22Rv1 (cell line): ENCODE data around the gene ZYX.
"Not testable (repeated sequence)": the region's sequence is repeated elsewhere in the genome, so short reads cannot be mapped to it uniquely, and the experiment has no call there.

Experiments used
- H3K27ac ChIP-seq: fragments of 450-650 bp; 2 replicates; pipeline ENCODE4 v1.5.1; 2017
- CTCF ChIP-seq: fragments of 450-650 bp; IDR thresholded peaks from 2 replicates; pipeline ENCODE4 v1.5.1; 2017; ENCODE audit warnings: mild to moderate bottlenecking
- ZFX ChIP-seq: fragments of 450-650 bp; IDR thresholded peaks from 2 replicates; pipeline ENCODE4 v1.6.1; 2017; ENCODE audit warnings: antibody characterized with exemption, borderline replicate concordance

Gene ZYX

GRCh38 chr7:143411976-143412708 lies 31.0 kb downstream of the ZYX start:
- no peak overlapping the region for H3K27ac ChIP-seq
- TF ChIP-seq CTCF, result no peak

GRCh38 chr7:143413123-143413522 lies 32.0 kb downstream of the ZYX start:
- no peak overlapping the region for H3K27ac ChIP-seq

DNA sequence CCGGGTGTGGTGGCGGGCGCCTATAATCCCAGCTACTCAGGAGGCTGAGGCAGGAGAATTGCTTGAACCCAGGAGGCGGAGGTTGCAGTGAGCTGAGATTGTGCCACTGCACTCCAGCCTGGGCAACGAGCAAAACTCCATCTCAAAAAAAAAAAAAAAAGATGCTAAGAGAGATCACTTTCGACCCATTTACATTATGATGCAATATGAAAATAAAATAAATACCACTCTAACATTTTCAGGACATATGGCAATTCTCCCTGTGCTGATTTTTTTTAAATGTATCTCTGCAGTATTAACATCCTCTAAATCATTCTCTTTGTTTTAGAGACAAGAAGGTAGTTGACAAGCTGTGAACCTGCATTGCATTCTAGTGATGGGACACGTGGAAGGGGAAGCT lies 34.1 kb downstream of the ZYX start:
- not testable (repeated sequence) for H3K27ac ChIP-seq

More at GRCh38 chr7:143413123-143413522, 32.0 kb downstream of the ZYX start:
- no peak for TF ChIP-seq CTCF
- TF ChIP-seq ZFX, result no peak

DNA sequence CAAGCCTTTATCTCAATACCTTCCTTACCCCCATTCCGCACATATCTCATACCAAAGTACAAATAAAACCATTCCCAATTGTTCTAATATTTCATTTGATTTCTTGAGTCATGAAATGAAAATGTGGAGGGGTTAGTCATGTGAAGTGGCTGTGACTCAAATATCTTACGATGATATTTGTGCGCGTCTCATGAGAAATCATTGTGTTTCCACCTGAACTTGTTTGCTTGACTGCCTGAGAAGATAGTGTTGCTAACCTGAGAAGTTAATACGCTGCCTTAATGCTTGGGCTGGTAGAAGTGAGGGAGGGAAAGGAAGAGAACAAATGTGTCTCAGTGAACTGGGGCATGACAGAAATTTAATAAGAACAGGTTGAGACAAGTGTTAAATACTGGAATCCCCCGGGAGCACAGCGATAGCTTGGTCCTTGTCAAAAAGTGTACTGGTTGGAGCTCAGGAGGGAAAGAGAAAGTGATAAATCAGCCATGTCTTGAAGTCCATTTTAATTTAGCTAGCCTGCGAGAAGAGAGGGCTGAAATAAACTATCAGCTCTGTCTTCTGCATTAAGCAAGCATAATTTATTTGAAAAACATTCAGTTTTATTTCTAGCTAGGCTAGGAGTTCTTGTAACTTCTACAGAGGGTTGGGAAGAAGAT lies 34.7 kb downstream of the ZYX start:
- TF ChIP-seq CTCF (no peak), ZFX (no peak)
- H3K27ac ChIP-seq, result no peak overlapping the region

- H3K27ac ChIP-seq, result no peak overlapping the region
- TF ChIP-seq CTCF (peak; percentile 97), ZFX (no peak)
Measured at GRCh38 chr7:143416565-143417149, 35.5 kb downstream of the ZYX start.

DNA sequence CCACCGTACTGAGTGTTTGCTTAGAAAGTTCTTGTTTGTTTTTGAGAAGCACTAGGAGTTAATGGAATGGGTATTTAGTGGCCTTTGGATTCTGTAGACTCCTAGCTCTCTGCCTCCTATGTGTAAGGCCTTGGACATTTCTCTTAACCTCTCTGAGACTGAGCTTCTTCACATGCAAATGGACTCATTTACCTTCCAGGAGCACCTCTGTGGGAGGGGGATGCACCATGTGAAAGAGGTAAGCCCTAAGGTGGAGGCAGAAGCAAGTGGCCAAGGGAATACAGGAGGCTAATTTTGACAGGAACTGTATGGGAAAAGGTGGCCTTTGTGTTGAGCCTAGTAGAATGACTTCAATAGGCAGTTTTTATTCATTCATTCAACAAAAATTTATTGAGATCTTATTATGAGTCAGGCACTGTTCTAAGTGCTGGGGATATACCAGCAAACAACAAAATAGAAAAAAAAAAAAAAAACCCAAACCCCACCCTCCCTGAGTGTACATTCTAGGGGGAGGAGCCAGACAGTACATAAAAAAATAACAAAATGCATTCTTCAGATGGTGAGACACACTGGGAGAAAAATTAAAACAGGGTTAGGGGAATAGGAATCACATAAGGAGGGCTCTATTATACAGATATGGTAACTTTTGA lies 36.7 kb downstream of the ZYX start:
- TF ChIP-seq ZFX (no peak), CTCF (no peak)
- H3K27ac ChIP-seq, result no peak overlapping the region

DNA sequence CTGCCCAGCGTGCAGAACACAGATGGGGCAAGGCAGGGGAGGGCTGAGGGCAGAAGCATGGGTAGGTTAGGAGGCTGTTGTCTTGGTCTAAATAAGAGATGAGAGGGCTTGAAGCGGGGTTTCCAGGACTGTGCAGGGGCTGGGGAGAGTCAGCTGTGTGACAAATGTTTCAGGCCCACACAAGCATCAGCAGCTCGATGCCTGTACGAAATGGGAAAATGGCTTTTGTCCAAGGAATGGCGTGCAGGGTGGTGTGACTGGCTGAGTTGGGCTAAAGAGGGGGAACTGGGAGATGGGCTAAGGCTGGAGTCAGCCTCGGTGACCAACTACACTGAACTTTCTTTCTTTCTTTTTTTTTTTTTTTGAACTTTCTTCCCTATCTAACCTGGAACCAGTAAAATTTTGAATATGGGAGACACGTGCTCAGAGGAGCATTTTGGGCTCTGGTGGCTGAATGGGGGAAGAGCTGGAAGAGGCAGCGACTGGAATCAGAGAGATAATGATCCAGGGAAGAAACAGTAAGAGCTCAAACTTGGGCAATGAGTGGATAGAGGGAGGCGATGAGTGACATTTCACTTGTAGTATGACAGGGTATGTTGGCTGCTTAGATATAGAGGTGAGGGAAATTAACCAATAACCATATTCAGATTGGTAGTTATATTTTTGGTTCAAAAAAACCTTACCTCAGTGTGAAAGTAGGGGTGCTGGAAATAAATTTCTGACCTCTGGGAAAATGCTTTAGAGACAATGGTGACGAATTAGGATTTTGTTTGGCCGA lies 37.7 kb downstream of the ZYX start:
- no peak overlapping the region for H3K27ac ChIP-seq
- TF ChIP-seq CTCF (no peak), ZFX (no peak)
